SW480 (cell line): ENCODE results near the gene CHD6.

Experiments
- DNase-seq: peaks from one replicate; pipeline ENCODE4 v3.0.0-alpha.2; 2016; ENCODE audit warnings: low spot score

The CHD6 gene

DNA sequence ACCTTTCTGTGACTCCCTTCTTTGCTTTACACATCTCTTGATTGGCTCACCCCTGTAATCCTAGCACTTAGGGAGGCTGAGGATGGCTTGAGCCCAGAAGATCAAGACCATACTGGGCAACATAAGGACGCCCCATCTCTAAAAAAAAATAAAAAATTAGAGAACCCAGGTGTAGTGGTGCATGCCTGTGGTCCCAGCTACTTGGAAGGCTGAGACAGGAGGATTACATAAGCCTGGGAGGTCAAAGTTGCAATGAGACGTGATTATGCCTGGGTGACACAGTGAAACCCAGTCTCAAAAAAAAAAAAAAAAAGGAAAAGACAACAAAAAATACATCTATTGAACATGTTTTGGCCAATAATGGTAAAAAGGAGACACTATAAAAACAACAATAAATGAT lies 37.8 kb downstream of the CHD6 start:
- no peak for DNase-seq

DNA sequence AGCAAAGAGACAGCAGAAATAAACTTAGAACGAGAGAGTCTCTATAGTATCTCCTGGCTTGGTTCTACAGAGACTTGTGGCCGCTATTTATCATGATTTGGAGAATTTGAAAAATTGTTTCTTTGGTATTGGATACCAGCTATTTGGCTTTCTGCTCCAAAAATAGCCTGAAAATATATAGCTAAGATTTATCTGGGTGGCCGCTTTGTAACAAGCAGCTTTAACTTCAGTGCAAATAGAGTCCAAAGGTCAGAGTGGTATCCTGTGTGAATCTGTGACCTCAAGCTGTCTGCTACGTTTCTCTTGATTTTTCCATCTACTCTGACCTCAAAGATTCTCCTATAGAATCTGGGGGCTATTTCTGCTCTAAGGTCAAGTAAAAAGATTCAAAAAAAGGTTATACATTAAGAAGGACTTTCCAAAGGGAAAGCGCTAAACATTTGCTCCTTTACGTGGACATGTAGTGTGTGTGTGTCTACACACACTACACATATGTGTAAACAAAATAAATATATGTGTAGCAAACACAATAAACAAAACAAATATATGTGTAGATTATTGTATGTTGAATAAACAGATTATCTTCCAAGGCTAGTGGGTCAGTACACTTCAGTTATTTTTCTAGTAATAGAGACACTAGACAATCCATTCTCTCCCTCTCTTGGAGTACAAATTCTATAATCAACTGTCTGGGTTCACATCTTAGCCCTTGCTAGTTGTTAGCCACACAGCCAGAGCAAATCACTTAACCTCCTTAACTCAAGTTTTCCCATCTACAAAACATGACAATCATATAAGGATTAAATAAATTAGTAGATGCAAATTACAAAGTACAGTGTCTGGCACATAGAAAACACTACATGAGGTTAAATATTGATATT lies 40.8 kb downstream of the CHD6 start:
- DNase-seq: peak; percentile 38

DNA sequence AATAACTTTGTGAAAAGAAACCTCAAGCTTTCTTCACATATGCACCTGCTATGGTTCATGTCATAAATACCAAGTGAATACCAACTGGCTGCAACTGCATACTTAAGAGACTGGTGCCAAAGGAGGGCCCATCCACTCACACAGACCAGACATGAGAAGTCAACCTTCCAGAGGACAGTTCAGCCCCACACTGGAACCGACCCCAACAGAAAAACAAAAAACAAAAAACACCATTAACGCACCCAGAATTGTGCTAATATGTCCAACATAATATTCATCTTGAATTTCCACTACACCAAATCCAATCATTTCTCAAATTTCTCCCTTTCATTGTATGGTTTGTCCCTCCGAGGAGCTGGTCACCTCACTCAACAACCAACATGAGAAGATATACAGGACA lies 42.8 kb downstream of the CHD6 start:
- no peak for DNase-seq

DNA sequence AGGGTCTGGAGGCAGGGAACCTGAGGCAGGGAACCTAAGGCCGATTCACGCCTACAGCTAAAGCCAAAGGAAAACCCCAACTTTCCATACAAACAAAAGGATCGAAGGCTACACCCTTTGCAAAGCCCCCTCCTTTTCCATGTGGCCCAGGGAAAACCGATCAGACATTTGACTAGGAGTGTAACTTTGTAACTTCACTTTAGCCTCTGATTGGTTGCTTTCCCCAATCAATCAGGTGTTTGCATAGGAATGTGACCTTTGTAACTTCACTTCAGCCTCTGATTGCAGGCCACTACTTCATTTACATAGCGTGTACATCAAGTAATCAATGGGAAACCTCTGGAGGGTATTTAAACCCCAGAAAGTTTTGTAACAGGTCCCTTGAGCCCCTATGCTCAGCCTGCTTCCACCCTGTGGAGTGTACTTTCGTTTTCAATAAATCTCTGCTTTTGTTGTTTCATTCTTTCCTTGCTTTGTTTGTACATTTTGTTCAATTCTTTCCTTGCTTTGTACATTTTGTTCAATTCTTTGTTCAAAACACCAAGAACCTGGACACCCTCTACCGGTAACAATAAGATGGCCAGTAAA lies 43.3 kb downstream of the CHD6 start:
- DNase-seq: no peak

DNA sequence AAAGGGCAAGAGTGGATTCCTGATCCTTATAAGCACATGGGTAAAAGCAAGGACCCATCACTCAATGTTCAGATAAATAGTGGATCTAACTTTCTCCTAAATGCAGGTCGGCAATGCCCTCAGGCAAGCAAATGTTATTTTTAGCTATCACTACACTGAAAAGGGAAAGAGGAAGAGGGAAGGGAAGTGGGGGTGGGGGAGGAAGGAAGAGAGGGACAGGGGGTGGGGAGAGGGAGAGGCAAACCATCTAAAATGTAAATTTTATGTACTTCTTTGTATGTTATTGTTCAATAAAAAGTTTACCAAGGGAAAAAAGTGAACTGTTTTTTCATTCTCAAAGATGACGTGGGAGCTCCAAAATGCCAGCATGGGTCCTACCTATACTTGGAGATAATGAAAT lies 44.2 kb downstream of the CHD6 start:
- no peak for DNase-seq

DNA sequence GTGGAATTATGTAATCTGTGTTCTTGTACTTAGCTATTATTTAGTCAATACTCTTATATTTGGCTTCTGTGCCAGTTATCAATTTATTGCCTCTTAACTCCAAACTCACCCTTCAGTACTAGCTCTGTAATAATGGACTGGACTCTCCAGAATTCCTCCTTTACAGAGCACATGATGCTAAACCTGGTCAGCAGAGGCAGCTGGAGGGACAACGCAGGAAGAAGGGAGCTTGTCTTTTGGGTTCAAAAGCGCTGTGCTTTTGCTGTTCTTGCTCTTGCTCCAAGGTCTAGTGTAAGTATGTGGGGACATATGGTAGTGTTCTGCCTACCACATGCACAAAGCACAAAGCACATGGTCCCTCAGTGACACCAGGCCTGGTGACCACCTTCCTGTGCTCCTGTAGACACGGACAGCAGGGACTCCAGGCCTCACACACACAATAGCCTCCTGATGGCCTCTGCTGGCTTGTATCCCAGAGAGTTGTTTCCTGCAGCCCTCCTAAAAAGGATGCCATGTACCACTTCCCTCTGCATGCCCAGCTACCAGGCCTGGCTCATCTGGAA lies 46.1 kb downstream of the CHD6 start:
- DNase-seq: no peak

DNA sequence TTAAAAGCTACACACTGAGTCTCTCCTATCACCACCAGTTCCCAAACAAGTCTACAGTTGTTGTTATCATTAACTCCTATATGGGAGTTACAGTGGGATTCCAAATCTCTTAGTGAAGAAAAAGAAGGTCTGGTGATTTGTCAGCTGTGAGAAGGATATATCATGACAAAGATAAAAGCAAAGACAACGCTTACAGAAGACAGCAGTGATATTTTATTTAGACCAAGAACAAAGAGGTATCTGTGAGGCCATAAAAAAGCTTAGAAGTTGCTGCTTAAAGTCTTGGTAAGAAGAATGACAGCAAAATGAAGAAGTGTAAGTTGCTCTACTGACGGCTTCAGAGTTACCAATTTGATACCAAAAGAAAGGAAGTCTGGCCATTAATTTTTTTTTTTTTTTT lies 47.2 kb downstream of the CHD6 start:
- no peak for DNase-seq

DNA sequence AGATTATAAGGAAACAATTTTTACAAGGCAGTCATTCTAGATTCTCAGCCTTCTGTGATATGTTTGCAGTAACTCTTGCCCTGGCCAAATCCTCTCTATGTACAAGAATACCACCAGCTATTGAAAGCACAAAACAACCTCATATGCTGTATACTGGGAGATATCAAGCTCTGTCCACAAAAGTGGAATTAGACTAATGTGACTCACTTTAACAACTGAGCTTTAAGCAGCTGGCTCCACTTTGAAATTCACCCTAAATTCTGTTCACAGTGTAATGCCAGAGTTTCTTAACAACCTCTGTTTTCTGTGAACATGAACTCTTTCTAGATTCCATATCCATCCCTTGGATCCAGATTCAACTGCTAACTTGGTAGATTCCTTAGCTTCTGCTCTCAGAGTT lies 47.6 kb downstream of the CHD6 start:
- no peak for DNase-seq

DNA sequence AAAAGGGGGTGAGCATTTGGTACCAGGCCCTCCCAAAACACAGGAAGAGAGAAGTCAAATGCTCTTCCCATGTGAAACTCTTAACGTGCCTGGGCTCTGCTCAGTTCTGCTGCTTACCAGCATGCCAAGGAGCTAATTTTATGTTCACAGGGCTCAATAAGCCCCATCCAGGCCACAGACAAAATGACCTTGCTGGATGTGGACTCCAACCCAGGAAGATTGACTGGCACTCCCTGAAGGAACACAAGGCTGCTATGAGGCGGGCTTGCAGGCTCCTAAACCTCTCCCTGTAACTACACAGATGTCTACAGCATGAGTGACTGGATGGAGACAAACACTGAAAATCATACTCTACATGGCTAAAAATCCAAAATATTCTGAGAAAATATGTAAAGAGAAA lies 50.6 kb downstream of the CHD6 start:
- DNase-seq: no peak

DNA sequence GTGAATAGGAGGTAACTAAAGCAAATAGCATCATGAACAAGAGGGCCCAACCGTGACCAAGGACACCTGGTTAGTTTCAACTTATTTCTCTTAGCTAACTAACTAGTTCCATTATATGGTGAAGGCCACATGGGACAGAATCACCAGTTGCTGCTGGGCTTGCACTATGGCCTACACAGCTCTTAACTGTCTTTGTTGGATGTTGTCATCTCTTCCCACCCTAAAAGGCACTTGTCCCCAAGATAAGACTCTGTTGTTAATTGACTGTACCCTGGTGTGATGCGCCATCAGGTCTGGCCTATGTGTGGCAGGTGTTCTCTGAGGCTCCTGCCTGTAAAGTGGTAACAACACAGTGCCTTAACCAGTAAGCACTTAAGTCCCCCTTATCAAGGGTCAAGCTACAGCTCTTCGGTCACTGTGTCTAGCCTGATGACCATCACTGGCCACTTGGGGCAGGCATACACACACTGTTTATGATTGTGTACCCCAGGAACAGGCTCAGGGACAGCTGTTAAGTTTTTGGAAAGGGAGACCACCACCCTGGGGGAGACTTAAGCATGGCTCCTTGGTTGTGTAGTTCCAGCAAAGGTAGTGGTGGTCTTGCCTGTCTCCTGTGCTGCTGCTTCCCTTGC lies 51.2 kb downstream of the CHD6 start:
- no peak for DNase-seq

DNA sequence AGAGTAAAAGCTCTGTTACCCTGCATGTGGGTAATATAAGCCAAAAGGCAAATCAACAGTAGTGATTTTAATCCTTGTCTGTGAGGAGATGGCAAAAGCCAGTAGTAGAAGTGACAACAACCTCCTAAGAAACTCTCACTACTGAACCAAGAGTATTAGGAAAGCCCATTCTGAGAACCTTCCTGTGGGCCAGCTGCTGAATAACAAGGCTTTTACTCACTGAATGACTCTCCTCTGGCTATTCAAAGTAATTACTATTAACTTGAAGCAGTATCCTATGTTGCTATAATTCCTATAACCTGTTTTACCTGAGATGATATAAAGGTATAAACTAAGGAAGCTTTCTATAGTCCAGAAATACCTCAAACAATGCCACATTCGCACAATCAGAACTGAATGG lies 55.1 kb downstream of the CHD6 start:
- no peak for DNase-seq

DNA sequence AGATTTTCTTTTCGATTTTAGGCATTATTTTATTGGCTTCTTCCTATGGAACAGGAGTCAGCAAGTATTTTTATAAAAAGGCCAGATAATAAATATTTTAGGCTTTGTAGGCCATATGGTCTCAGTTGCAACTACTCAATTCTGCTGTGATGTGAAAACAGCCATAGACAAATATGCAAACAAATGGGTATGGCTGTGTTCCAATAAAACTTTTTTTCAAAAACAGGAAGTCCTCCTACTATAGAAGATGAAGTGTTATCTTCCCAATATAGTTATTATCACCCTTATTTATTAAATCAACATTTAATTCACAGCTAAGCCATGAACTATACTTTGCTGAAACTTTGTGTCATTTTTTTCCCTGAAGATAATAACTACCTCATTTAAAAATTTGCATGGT lies 57.2 kb downstream of the CHD6 start:
- DNase-seq: no peak

DNA sequence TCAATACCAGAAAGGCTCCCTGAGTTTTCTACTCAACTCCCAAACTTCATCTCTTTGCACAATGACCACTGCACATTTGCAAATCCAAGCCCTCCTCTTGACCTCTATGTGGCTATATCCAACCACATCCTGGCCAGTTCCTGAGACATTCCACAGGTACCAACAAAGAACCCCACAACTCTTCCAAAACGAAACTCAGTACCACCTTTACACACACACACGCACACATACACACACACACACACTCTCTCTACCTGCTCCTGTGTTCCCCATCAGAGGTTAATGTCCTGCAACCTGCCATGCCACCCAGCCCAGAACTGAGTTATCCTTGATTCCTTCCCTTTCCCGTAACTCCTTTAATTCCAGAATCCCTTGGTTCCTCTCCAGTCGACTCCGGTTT lies 58.5 kb downstream of the CHD6 start:
- no peak for DNase-seq

DNA sequence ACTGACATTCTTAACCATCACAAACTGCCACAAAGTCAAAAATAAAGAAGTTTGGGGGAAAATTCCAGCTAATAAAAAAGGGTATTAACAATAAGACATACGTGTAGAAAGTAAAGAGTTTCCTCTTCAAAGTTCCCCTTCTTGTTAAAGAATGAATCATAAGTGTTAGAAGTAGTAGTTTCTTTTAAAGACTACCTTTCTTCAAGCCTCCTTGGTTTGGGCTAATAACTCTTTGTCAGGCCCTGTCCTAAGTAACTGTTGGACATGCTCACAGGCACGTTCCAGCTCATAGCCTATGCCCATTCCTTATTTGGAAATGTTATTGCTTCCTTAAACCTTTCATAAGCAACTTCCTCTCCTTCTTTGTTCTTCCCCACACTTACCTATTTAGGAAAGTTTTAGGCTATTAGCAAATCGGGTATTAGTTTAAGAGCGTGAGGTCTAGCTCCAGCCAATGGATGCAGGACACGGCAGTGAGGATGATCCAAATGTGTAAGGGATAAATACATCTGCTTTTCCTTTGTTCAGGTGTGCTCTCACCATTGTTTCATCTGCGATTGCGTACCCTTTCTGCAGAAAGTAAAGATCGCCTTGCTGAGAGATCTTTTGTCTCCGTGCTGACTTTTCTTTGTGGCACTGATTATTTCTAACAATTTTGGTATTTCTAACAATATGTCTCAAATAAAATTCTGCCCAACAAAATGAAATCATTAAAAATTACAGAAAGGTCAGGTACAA lies 64.9 kb downstream of the CHD6 start:
- DNase-seq: no peak

DNA sequence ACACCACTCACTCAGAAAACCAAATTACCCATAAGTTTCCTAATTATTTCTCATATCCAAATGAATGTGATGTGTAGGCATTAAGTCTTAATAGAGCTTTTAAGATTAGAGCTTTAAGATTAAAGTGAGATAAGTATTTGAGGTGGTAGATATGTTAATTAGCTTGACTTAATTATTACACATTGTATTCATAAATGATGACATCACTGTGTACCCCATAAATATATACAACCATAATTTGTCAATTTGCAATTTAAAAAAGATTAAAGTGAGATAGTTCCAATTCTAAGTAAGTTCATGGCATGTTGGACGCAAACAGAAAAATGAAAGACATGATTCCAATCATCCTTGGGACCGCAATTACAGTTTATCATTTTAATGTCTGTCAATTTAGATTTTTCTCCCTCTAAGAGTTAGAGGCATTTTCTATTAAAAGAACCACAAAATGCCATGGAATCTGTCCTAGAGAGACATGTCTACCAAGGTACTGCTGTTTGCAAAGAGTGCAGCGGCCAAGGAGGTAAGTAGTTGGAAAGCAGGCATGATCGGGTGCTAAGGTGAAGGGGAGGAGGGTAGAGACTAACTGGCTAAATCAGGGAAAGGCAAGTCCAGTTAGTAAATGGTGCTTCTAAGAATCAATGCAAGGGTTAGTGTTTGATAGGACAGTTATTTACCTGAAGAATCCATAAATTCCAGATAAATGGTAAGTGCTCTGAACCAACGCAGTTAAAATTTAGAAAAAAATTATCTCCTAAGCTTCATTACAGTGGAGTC lies 65.7 kb downstream of the CHD6 start:
- no peak for DNase-seq

DNA sequence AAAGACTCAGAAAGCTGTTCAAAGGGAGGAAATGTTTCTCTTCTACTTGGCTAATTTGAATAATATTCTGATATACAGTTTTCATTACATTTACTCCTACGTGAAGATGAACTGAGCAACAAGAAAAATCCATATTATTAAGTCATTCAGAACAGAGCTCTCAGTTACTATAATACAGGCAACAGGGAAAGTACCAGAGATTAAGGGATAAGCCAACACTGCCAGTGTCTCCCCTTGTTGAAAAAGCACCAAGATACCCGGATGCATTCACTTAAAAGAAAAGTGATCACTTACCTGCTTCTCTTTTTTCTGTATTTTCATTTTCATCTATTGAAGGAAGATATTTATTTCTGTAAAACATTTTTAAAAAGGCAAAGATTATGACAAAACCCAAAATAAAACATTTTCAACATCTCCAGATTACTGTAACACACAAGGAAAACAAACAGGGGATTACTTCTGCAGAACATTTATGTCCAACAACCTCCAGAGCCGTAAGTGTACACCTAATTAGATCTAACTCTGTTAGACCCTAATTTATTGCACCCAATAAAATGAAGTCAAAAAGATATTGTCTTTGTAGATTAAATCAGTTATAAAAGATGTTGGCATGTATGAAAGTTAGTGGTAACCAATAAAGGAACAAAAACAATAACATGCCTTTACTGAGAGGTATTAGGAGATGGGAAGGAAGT lies 67.0 kb downstream of the CHD6 start:
- no peak for DNase-seq

DNA sequence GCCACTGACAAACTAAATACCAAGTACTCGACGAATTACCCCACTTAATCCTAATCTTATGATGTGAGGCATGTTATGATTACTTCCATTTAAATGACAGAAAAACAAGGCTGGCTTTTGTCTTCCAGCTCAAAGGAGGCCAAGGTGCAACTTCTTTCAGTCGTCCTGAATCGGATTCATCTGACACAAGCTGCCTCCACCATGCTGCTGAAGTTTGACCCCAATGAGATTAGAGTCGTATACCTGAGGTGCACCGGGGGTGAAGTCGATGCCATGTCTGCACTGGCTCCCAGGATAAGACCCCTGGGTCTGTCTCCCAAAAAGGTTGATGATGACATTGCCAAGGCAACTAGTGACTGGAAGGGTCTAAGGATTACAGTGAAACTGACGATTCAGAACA lies 71.0 kb downstream of the CHD6 start:
- no peak for DNase-seq

DNA sequence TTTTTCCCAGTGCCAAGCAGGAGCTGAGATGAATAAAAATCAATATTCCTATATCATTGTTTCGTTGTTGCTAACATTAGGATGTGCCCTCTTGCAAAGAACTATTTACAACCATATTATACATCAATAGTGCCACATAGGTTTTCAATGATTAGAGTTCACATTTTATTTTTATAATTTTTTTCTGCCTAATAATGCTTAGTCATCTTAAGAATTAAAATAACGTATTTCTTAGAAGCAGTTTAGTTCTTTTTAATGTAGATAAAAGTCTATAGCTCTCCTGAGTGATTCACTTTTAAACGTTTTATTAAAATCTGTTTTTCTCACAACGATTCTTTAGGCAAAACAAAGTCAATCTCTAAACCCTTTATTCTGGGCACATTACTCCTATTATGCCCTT lies 71.6 kb downstream of the CHD6 start:
- DNase-seq: no peak

DNA sequence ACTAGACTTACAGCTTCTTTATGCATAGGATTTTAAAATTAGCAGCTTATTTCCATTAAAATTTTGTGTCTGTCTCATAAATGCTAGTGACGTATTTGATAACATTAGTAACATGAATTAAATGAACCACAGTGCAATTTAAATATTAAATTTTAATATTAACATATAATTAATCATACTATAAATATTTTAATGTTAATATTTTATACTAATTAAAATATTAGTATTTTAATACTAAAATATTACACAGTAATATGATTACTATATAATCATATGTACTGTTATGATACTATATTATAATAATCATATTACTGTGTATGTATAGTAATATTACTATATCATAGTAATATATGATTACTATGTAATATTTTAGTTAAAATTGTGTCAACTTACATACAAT lies 73.7 kb downstream of the CHD6 start:
- no peak for DNase-seq

DNA sequence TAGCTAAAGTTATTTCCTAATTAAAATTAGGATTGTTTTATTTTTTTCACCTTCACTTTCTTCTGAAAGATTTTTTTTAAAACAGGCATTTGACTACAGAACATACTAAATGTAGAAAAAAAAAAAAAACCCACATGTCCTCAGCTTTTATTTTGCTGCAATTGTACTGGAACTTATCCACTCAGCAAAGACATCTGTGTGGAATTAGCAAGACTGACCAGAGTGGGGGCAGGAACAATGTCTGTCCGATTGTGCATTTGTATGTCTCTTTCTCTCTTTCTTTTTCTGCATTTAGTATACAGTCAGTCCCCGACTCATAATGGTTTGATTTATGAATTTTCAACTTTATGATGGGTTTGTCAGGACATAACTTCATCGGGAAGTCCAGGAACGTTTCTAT lies 77.3 kb downstream of the CHD6 start:
- DNase-seq: no peak

DNA sequence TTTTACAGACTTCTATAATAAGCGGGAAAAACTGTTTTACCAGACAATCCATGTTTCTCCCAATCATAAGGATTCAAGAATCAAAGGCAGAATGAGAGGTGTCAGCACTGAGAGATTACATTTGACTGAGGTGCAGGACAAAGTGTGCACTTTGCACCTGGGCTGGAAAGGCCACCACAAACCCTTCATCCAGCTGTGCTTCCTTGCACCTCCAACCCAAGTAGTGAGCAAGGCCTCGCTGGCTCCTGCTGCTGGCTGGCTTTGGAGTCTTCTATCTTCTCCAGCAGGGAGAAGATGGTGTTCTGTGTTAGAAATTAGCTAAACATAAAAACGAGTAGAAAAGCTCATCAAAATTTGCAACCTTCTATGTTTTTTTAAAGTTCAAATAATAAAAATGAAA lies 77.7 kb downstream of the CHD6 start:
- no peak for DNase-seq
